Measurements from ENCODE around the gene SPRYD4.

Gene SPRYD4

GRCh38 chr12:56474389-56474788 lies 6.0 kb downstream of the SPRYD4 start:
- peaks cover 6% of the 10 kb centered on the region; the same call in 1 of the 2 replicates for H3K4me1 ChIP-seq (ENCODE audit: low read length)
- no peak overlapping the region for H3K4me3 ChIP-seq (ENCODE audit: low read length)
- no peaks in the 10 kb centered on the region for H3K9me2 ChIP-seq (replicated peaks; ENCODE audit: insufficient read depth, low read length)
- no peaks in the 10 kb centered on the region for H3K9me3 ChIP-seq (replicated peaks; ENCODE audit: insufficient read depth, low read length)
- TF ChIP-seq EZH2 (optimal IDR thresholded peaks at IDR 0.05; ENCODE audit: low read depth, low read length) (no peak), EZH2phosphoT487 (IDR thresholded peaks at IDR 0.05; ENCODE audit: low read length) (no peak), CTCF (IDR thresholded peaks at IDR 0.05; ENCODE audit: low read length) (no peak)
- no peak overlapping the region for H2AFZ ChIP-seq (ENCODE audit: low read length)
- H3K4me2 ChIP-seq (ENCODE audit: low read depth, low read length): no peak overlapping the region
- no peaks in the 10 kb centered on the region for H3K36me3 ChIP-seq (replicated peaks; ENCODE audit: insufficient read depth, low read length)
- H3K27me3 ChIP-seq (replicated peaks; ENCODE audit: insufficient read depth, low read length): no peaks in the 10 kb centered on the region
- no peak overlapping the region for H3K27ac ChIP-seq (ENCODE audit: low read length)
- H3K9ac ChIP-seq (ENCODE audit: low read length): no peak overlapping the region
- no peaks in the 10 kb centered on the region for H3F3A ChIP-seq (ENCODE audit: insufficient read depth, low read length)
- no peak for DNase-seq
- peaks cover 59% of the 10 kb centered on the region for H3K79me2 ChIP-seq (ENCODE audit: low read length)
- no peaks in the 10 kb centered on the region for H4K20me1 ChIP-seq (ENCODE audit: insufficient read depth, low read length)

- DNase-seq: no peak
Measured at GRCh38 chr12:56476143-56476542, 7.8 kb downstream of the SPRYD4 start.

GRCh38 chr12:56476972-56477432 lies 8.6 kb downstream of the SPRYD4 start:
- DNase-seq: no peak
- no peaks in the 10 kb centered on the region for H3K36me3 ChIP-seq (replicated peaks; ENCODE audit: insufficient read depth, low read length)
- H3K4me3 ChIP-seq (ENCODE audit: low read length): no peak overlapping the region
- H3K9ac ChIP-seq (ENCODE audit: low read length): no peak overlapping the region
- no peaks in the 10 kb centered on the region for H3F3A ChIP-seq (ENCODE audit: insufficient read depth, low read length)
- H2AFZ ChIP-seq (ENCODE audit: low read length): no peak overlapping the region
- H3K9me3 ChIP-seq (replicated peaks; ENCODE audit: insufficient read depth, low read length): no peaks in the 10 kb centered on the region
- no peaks in the 10 kb centered on the region for H3K9me2 ChIP-seq (replicated peaks; ENCODE audit: insufficient read depth, low read length)
- H3K27ac ChIP-seq (ENCODE audit: low read length): no peak overlapping the region
- H3K4me2 ChIP-seq (ENCODE audit: low read depth, low read length): no peak overlapping the region
- H3K4me1 ChIP-seq (ENCODE audit: low read length): no peaks in the 10 kb centered on the region
- peaks cover 33% of the 10 kb centered on the region for H3K79me2 ChIP-seq (ENCODE audit: low read length)
- no peaks in the 10 kb centered on the region for H4K20me1 ChIP-seq (ENCODE audit: insufficient read depth, low read length)
- H3K27me3 ChIP-seq (replicated peaks; ENCODE audit: insufficient read depth, low read length): no peaks in the 10 kb centered on the region
- no peak for TF ChIP-seq EZH2phosphoT487 (IDR thresholded peaks at IDR 0.05; ENCODE audit: low read length)
- no peak for TF ChIP-seq EZH2 (optimal IDR thresholded peaks at IDR 0.05; ENCODE audit: low read depth, low read length)
- TF ChIP-seq CTCF (IDR thresholded peaks at IDR 0.05; ENCODE audit: low read length): no peak

More at GRCh38 chr12:56476143-56476542, 7.8 kb downstream of the SPRYD4 start:
- Histone ChIP-seq H3K9me3 (replicated peaks; ENCODE audit: insufficient read depth, low read length) (no peaks in the 10 kb centered on the region), H3K9me2 (replicated peaks; ENCODE audit: insufficient read depth, low read length) (no peaks in the 10 kb centered on the region), H3K9ac (ENCODE audit: low read length) (no peak overlapping the region), H3K4me1 (ENCODE audit: low read length) (no peaks in the 10 kb centered on the region), H3K27ac (ENCODE audit: low read length) (no peak overlapping the region), H3K4me3 (ENCODE audit: low read length) (no peak overlapping the region), H3K79me2 (ENCODE audit: low read length) (peaks cover 41% of the 10 kb centered on the region), H3F3A (ENCODE audit: insufficient read depth, low read length) (no peaks in the 10 kb centered on the region), H3K4me2 (ENCODE audit: low read depth, low read length) (no peak overlapping the region), H3K36me3 (replicated peaks; ENCODE audit: insufficient read depth, low read length) (no peaks in the 10 kb centered on the region), H4K20me1 (ENCODE audit: insufficient read depth, low read length) (no peaks in the 10 kb centered on the region), H3K27me3 (replicated peaks; ENCODE audit: insufficient read depth, low read length) (no peaks in the 10 kb centered on the region), H2AFZ (ENCODE audit: low read length) (no peak overlapping the region)
- TF ChIP-seq EZH2 (optimal IDR thresholded peaks at IDR 0.05; ENCODE audit: low read depth, low read length) (no peak), CTCF (IDR thresholded peaks at IDR 0.05; ENCODE audit: low read length) (no peak), EZH2phosphoT487 (IDR thresholded peaks at IDR 0.05; ENCODE audit: low read length) (no peak)
